ENCODE results near the gene PADI1. TPM values are rescaled to one million over a fixed set of nuclear protein-coding genes. Genes with fewer than 3 reads are reported as not detected.

Gene PADI1
- total RNA-seq, 1 donor from 2014 or later: not detected

GRCh38 chr1:17196496-17197185, 8.3 kb upstream of the PADI1 start:
- ATAC-seq (no peak), DNase-seq (ENCODE audit: low spot score) (no peak)

- ATAC-seq: no peak
- DNase-seq (ENCODE audit: low spot score): no peak
Observed at GRCh38 chr1:17197696-17198095, 7.2 kb upstream of the PADI1 start.

- DNase-seq (ENCODE audit: low spot score) (no peak), ATAC-seq (no peak)
Observed at GRCh38 chr1:17198476-17199258, 6.3 kb upstream of the PADI1 start.

GRCh38 chr1:17199267-17200044, 5.5 kb upstream of the PADI1 start:
- ATAC-seq (no peak), DNase-seq (ENCODE audit: low spot score) (no peak)

GRCh38 chr1:17200246-17200645, 4.7 kb upstream of the PADI1 start:
- DNase-seq (ENCODE audit: low spot score): no peak
- no peak for ATAC-seq

GRCh38 chr1:17200756-17201155, 4.2 kb upstream of the PADI1 start:
- DNase-seq (ENCODE audit: low spot score): no peak
- ATAC-seq: no peak

- ATAC-seq (no peak), DNase-seq (ENCODE audit: low spot score) (no peak)
Observed at GRCh38 chr1:17201201-17202021, 3.5 kb upstream of the PADI1 start.

- DNase-seq (ENCODE audit: low spot score) (no peak), ATAC-seq (no peak)
Observed at GRCh38 chr1:17205652-17206051, 724 bp downstream of the PADI1 start.

GRCh38 chr1:17206196-17206595, 1.3 kb downstream of the PADI1 start:
- ATAC-seq (no peak), DNase-seq (ENCODE audit: low spot score) (no peak)

GRCh38 chr1:17207046-17207445, 2.1 kb downstream of the PADI1 start:
- peak; percentile 43 for ATAC-seq
- DNase-seq (ENCODE audit: low spot score): no peak

GRCh38 chr1:17207540-17207939, 2.6 kb downstream of the PADI1 start:
- peak; percentile 36 for ATAC-seq

GRCh38 chr1:17207966-17208418, 3.1 kb downstream of the PADI1 start:
- DNase-seq (ENCODE audit: low spot score): no peak
- ATAC-seq: no peak

More at GRCh38 chr1:17207540-17207939, 2.6 kb downstream of the PADI1 start:
- DNase-seq (ENCODE audit: low spot score): no peak

- ATAC-seq: no peak
- DNase-seq (ENCODE audit: low spot score): no peak
Observed at GRCh38 chr1:17208546-17208945, 3.6 kb downstream of the PADI1 start.

GRCh38 chr1:17209430-17209829, 4.5 kb downstream of the PADI1 start:
- ATAC-seq: no peak
- DNase-seq (ENCODE audit: low spot score): no peak

- DNase-seq (ENCODE audit: low spot score): no peak
Observed at GRCh38 chr1:17210176-17210575, 5.2 kb downstream of the PADI1 start.

GRCh38 chr1:17211377-17211776, 6.4 kb downstream of the PADI1 start:
- ATAC-seq: no peak
- no peak for DNase-seq (ENCODE audit: low spot score)

More at GRCh38 chr1:17210176-17210575, 5.2 kb downstream of the PADI1 start:
- ATAC-seq: no peak

- DNase-seq (ENCODE audit: low spot score) (no peak), ATAC-seq (peak; percentile 23)
Observed at GRCh38 chr1:17212009-17212408, 7.1 kb downstream of the PADI1 start.

GRCh38 chr1:17212487-17213121, 7.7 kb downstream of the PADI1 start:
- DNase-seq (ENCODE audit: low spot score) (no peak), ATAC-seq (no peak)

GRCh38 chr1:17213148-17213781, 8.3 kb downstream of the PADI1 start:
- no peak for ATAC-seq
- no peak for DNase-seq (ENCODE audit: low spot score)

- DNase-seq (ENCODE audit: low spot score): no peak
- ATAC-seq: no peak
Observed at GRCh38 chr1:17213782-17214148, 8.8 kb downstream of the PADI1 start.
